ENCODE results near the gene IGIP. TPM values are rescaled to one million over a fixed set of nuclear protein-coding genes. Genes with fewer than 3 reads are reported as not detected.

Gene IGIP
- total RNA-seq, 1 donor from 2014 or later = 16.7 TPM

DNA sequence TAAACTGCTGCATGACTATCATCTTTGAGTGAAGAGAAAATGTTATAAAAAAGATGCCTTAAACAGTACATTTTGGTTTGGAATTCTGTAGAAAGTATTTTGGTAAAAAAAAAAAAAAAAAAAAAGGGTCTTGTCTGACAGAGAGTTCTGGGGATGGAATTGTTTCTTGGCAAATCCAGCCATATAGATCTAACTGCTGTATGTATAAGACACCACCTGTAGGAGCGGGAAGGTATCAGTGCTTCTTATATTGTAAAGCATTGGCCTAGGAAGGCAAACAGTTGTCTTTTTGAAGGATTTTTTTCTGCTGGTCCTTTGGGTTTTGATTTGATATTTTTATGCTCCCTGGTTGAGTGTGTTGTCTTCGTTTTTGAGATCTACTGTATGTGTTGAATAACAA is 9.0 kb upstream of the IGIP start:
- no peaks in the 10 kb centered on the region for H3K36me3 ChIP-seq
- H3K27me3 ChIP-seq = no peaks in the 10 kb centered on the region
- TF ChIP-seq POLR2AphosphoS5 (IDR thresholded peaks at IDR 0.05; ENCODE audit: insufficient read depth in 1 of 2, low read depth in 1 of 2) (no peak), POLR2A (IDR thresholded peaks at IDR 0.05) (no peak), CTCF (IDR thresholded peaks at IDR 0.05) (no peak)
- H3K4me1 ChIP-seq = peaks cover 55% of the 10 kb centered on the region
- H3K27ac ChIP-seq = no peak overlapping the region
- no peaks in the 10 kb centered on the region for H3K9me3 ChIP-seq
- H3K4me3 ChIP-seq = no peak overlapping the region
- no peak for DNase-seq (ENCODE audit: extremely low spot score in 2 of 2)
- intact Hi-C loops (cut with DNase I) = no loop called here

GRCh38 chr5:140117523-140117922 is 8.2 kb upstream of the IGIP start:
- TF ChIP-seq CTCF (IDR thresholded peaks at IDR 0.05) (no peak), POLR2AphosphoS5 (IDR thresholded peaks at IDR 0.05; ENCODE audit: insufficient read depth in 1 of 2, low read depth in 1 of 2) (no peak), POLR2A (IDR thresholded peaks at IDR 0.05) (no peak)
- intact Hi-C loops (cut with DNase I) = no loop called here
- Histone ChIP-seq H3K9me3 (no peaks in the 10 kb centered on the region), H3K27ac (no peak overlapping the region), H3K36me3 (no peaks in the 10 kb centered on the region), H3K4me1 (peaks cover 47% of the 10 kb centered on the region), H3K4me3 (no peak overlapping the region), H3K27me3 (no peaks in the 10 kb centered on the region)
- no peak for DNase-seq (ENCODE audit: extremely low spot score in 2 of 2)

- peaks cover 42% of the 10 kb centered on the region for H3K4me1 ChIP-seq
- intact Hi-C loops (cut with DNase I) = no loop called here
- no peak for TF ChIP-seq POLR2AphosphoS5 (IDR thresholded peaks at IDR 0.05; ENCODE audit: insufficient read depth in 1 of 2, low read depth in 1 of 2)
- TF ChIP-seq CTCF (IDR thresholded peaks at IDR 0.05) = no peak
- TF ChIP-seq POLR2A (IDR thresholded peaks at IDR 0.05) = no peak
Measured at GRCh38 chr5:140118302-140118936, 7.3 kb upstream of the IGIP start.

GRCh38 chr5:140126315-140127012 is 727 bp downstream of the IGIP start:
- no peak for TF ChIP-seq POLR2AphosphoS5 (IDR thresholded peaks at IDR 0.05; ENCODE audit: insufficient read depth in 1 of 2, low read depth in 1 of 2)
- no peak for TF ChIP-seq POLR2A (IDR thresholded peaks at IDR 0.05)
- TF ChIP-seq CTCF (IDR thresholded peaks at IDR 0.05) = no peak
- intact Hi-C loops (cut with DNase I) = no loop called here

More at GRCh38 chr5:140118302-140118936, 7.3 kb upstream of the IGIP start:
- no peaks in the 10 kb centered on the region for H3K36me3 ChIP-seq
- no peak for DNase-seq (ENCODE audit: extremely low spot score in 2 of 2)
- no peak overlapping the region for H3K27ac ChIP-seq
- no peaks in the 10 kb centered on the region for H3K27me3 ChIP-seq
- no peaks in the 10 kb centered on the region for H3K9me3 ChIP-seq
- no peak overlapping the region for H3K4me3 ChIP-seq

GRCh38 chr5:140128376-140128775 is 2.6 kb downstream of the IGIP start:
- no peak overlapping the region for H3K4me3 ChIP-seq
- no peaks in the 10 kb centered on the region for H3K27me3 ChIP-seq
- intact Hi-C loops (cut with DNase I) = no loop called here
- H3K27ac ChIP-seq = no peak overlapping the region
- TF ChIP-seq CTCF (IDR thresholded peaks at IDR 0.05) (no peak), POLR2AphosphoS5 (IDR thresholded peaks at IDR 0.05; ENCODE audit: insufficient read depth in 1 of 2, low read depth in 1 of 2) (no peak), POLR2A (IDR thresholded peaks at IDR 0.05) (no peak)
- DNase-seq (ENCODE audit: extremely low spot score in 2 of 2) = no peak
- no peaks in the 10 kb centered on the region for H3K9me3 ChIP-seq
- peaks cover 33% of the 10 kb centered on the region for H3K4me1 ChIP-seq
- no peaks in the 10 kb centered on the region for H3K36me3 ChIP-seq

More at GRCh38 chr5:140126315-140127012, 727 bp downstream of the IGIP start:
- Histone ChIP-seq H3K27me3 (no peaks in the 10 kb centered on the region), H3K36me3 (no peaks in the 10 kb centered on the region), H3K27ac (no peak overlapping the region), H3K9me3 (no peaks in the 10 kb centered on the region), H3K4me1 (peaks cover 17% of the 10 kb centered on the region), H3K4me3 (no peak overlapping the region)
- no peak for DNase-seq (ENCODE audit: extremely low spot score in 2 of 2)
